CMK (cell line): ENCODE measurements around the gene NBEA.
"Not testable (repeated sequence)": the region's sequence is repeated elsewhere in the genome, so short reads cannot be mapped to it uniquely, and the experiment has no call there.

Experiments
- DNase-seq: peaks from one replicate; pipeline ENCODE4 v3.0.0-alpha.2; 2010; ENCODE audit warnings: low read depth

Gene NBEA

DNA sequence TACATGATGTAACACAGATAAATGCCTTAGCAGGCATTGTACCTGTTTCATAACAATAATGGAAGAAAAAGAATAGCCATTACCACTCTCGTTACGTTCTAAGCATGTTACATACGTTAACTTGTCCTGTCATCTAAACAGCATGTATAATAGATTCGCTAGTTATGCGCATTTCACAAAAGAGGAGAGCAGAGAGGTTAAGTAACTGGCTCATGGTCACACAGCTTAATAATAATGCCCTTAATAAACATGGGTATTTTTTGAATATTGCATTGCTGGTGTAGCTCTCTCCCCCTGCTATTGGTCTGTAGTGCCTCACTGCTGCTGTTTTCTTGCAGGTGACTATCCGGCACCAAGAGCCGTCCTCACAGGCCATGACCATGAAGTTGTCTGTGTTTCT, 722.7 kb downstream of the NBEA start:
- no peak for DNase-seq

- no peak for DNase-seq
These were observed 727.3 kb downstream of the NBEA start for GRCh38 chr13:35669321-35669720.

GRCh38 chr13:35672611-35673010, 730.5 kb downstream of the NBEA start:
- DNase-seq = no peak

GRCh38 chr13:35675651-35676050, 733.6 kb downstream of the NBEA start:
- no peak for DNase-seq

- DNase-seq = not testable (repeated sequence)
These were observed 735.8 kb downstream of the NBEA start for GRCh38 chr13:35677863-35678262.

- no peak for DNase-seq
These were observed 739.6 kb downstream of the NBEA start for GRCh38 chr13:35681685-35682084.

- DNase-seq = no peak
These were observed 742.4 kb downstream of the NBEA start for GRCh38 chr13:35684432-35684831.

- no peak for DNase-seq
These were observed 745.3 kb downstream of the NBEA start for GRCh38 chr13:35687336-35687735.

DNA sequence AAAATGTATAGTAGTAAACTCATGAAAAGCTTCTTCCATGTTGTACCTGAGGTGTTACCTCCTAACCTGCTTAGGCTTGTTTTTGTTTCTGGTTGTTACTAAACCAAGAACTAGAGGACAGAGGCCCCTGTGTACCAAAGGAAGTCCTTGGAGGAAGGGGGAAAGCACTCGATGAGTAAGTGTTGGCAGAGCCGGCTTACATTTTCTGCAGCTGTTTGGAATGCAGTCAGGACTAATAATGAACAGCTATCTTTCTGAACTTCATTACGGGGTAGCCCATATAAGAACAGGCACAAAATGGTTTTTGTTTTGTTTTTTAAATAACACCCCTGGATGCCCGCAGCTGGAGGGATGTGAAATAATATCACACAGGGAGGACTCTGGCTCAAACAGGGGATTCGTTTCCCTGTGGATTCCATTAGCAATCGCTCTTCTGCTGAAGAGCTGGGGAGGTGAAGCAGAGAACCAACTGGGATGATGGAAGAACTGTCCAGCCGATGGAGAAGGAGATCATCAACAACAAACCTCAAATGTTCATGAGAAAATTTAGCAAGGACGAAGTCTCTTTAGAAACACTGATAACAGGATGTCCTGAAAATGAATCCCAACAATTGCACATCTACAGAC, 748.6 kb downstream of the NBEA start:
- no peak for DNase-seq

- DNase-seq = no peak
These were observed 751.2 kb downstream of the NBEA start for GRCh38 chr13:35693134-35693784.

- DNase-seq = no peak
These were observed 752.0 kb downstream of the NBEA start for GRCh38 chr13:35694031-35694430.

- no peak for DNase-seq
These were observed 752.7 kb downstream of the NBEA start for GRCh38 chr13:35694549-35695447.

DNA sequence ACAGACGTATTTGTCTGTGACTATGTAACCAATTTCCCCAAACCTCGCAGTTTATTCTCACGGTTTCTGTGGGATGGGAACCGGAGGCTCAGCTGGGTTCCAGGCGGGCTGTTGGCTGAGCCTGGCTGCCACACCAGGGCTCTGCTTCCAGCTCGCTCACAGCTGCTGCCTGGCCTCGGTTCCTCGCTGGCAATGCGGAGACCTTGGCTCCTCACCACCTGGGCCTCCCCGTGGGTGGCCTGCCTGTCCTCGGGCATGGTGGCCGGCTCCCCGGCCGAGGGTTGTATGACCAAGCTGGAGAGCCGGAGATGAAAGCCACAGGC, 753.3 kb downstream of the NBEA start:
- no peak for DNase-seq

- no peak for DNase-seq
These were observed 755.2 kb downstream of the NBEA start for GRCh38 chr13:35697186-35697730.

DNA sequence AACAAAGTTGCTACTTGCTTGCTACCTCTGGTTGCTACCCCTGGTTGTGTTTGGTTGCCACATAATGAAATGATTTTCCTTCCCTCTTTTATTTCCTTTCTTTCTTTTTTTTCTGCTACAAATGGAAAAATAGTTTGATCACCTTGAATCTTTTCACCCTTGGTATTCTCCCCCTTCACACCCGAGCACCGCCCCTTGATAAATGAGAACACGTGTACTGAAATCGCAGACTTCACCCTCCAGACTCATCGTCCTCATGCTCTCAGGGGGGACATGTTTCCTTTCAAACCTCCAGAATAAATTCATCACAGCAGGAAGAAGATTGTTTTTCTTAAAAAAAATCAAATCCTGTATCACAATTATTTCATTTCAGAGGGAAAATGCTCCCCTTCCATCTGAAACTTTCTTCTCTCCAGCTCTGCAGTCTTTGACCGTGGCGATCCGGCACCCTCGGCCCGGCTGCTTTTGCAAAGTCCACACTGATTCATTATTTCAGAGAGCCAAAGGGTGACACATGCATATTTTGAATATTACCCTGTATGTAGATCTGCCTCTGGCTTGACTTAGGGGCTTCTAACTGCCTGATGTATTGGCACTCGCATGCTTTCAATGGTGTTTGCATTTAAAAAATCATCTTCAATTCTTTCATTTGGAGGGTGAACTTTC, 757.0 kb downstream of the NBEA start:
- DNase-seq = no peak

DNA sequence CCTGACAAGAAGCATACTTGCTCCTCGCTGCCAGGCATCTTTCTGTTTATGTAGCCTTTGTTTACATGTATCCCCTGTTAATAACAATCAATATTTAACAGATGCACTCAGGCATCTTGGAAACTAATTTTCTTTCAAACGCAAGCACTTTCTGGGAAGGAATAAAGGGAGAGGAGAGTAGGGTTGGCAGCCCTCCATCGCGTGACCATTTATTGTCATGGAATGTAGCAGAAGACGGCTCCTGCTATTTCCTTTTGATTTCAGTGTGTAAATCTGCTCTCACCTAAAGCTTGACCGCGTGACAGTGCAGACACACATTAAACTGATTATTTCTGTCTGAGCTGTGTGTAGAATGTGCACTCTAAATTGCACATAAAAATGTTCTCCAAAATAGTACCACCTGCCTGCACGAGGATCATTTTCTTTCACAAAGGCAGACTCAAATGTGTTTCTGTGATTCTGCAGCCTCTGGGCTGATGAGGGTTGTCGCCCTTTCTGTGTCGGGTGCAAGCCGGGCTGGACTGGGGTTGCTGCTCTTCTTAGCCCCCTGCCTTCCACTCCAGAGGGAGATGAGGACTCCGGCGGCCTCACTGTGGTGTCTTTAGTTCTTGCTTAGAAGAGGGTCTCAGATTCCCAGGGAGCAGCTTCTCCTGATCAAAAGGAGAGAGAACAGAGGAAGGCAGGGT, 757.9 kb downstream of the NBEA start:
- no peak for DNase-seq

GRCh38 chr13:35700671-35701070, 758.6 kb downstream of the NBEA start:
- no peak for DNase-seq

DNA sequence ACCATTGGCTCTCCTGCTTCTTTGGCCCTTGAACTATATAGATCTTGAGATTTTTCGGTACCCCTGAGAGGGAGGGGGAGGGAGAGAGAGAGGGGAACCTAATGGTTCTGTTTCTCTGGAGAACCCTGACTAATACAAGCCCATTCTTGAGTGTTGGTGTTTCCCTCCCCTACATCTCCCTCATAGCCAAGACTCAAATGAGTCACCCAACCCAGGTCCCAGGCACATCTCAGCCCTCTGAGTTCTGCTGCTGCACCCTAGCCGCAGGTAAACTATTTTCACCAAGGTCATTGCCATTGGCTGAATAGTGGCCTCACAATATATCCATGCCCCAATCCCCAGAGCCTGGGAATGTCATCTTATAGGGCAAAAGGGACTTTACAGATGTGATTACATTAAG, 760.2 kb downstream of the NBEA start:
- no peak for DNase-seq

DNA sequence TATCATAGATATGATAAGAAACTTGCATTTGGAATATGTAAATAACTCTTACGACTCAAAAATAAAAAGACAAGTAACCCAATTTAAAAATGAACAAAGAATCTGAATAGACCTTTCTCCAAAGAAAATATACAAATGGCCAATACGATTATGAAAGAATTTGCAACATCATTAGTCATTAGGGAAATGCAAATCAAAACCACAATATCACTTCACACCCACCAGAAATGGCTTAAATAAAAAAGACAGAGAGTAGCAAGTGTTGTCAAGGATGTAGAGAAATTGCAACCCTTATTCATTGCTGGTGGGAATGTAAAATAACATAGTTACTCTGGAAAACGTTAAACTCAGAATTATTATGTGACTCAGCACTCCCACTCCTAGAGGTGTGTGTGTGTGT, 761.0 kb downstream of the NBEA start:
- DNase-seq = no peak

GRCh38 chr13:35704331-35704730, 762.3 kb downstream of the NBEA start:
- DNase-seq = no peak

- DNase-seq = no peak
These were observed 764.2 kb downstream of the NBEA start for GRCh38 chr13:35706281-35706680.

DNA sequence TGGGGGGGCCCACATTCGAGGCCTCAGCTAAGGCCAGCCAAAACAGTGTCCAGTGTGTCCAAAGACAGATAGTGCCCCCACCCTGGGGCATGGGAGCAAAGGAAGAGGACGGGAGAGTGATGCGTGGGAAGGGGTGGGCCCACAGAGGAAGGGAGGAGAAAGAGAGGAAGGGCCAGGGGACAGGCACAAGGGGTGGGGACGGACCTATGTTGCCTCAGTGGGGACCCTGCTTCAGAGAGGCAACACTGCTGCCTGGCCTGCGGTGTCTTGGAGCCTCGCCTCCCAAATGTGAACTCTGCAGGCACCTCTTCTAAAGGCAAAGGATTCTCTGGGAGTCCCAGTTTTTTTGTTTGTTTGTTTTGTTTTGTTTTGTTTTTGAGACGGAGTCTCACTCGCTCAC, 764.7 kb downstream of the NBEA start:
- DNase-seq = no peak
